CD14-positive monocyte (primary cell): ENCODE data around the gene PLCL2. TPM values are rescaled to one million over a fixed set of nuclear protein-coding genes. Genes with fewer than 3 reads are reported as not detected.
A peak's percentile ranks its signal among the peaks of the same experiment; 100 is the strongest.

ENCODE experiments used
- DNase-seq, 3 donors: peaks; one replicate each; pipeline ENCODE4 v3.0.0-alpha.2; 2011 to 2022
- H2AFZ ChIP-seq: 2 replicates; pipeline ENCODE4 v1.6.0; 2012; ENCODE audit warnings: mild to moderate bottlenecking, low read depth, low read length, inconsistent platforms; ENCODE audit not compliant: insufficient read depth, poor library complexity, severe bottlenecking
- H3K27ac ChIP-seq, 2 donors: 1 replicate in 1 of 2; 2 replicates in 1 of 2; pipeline ENCODE4 v1.5.1; 2012 to 2013; ENCODE audit warnings: low read length in 2 of 2, control low read depth in 1 of 2, inconsistent platforms in 1 of 2, low read depth in 1 of 2, mild to moderate bottlenecking in 1 of 2
- H3K27me3 ChIP-seq, 2 donors: one replicate each; pipeline versions ENCODE4 v1.6.0 to v1.6.1; 2011 to 2013; ENCODE audit warnings: low read length in 2 of 2; ENCODE audit not compliant: control insufficient read depth in 2 of 2, insufficient read depth in 2 of 2
- H3K36me3 ChIP-seq, 2 donors: replicated peaks in 1 of 2; 1 replicate in 1 of 2; 2 replicates in 1 of 2; pipeline versions ENCODE4 v1.5.1 to v1.6.1; 2012 to 2013; ENCODE audit warnings: low read length in 2 of 2, control low read depth in 1 of 2, inconsistent platforms in 1 of 2, mild to moderate bottlenecking in 1 of 2; ENCODE audit not compliant: insufficient read depth in 2 of 2, control insufficient read depth in 1 of 2
- H3K4me1 ChIP-seq, 2 donors: 1 replicate in 1 of 2; 2 replicates in 1 of 2; pipeline versions ENCODE4 v1.5.1 to v1.6.1; 2012 to 2013; ENCODE audit warnings: low read length in 2 of 2, control low read depth in 1 of 2, inconsistent platforms in 1 of 2, mild to moderate bottlenecking in 1 of 2, moderate library complexity in 1 of 2; ENCODE audit not compliant: insufficient read depth in 2 of 2, control insufficient read depth in 1 of 2
- H3K4me2 ChIP-seq: replicated peaks from 2 replicates; pipeline ENCODE3; 2012; ENCODE audit warnings: low read length, moderate library complexity, mild to moderate bottlenecking; ENCODE audit not compliant: poor library complexity, severe bottlenecking; ENCODE audit errors: extremely low read depth
- H3K4me3 ChIP-seq, 3 experiments: fragments of 200-600 bp in 1 of 3; sonication (generic) in 1 of 3; replicated peaks in 1 of 3; 1 replicate in 2 of 3; 2 replicates in 1 of 3; pipeline ENCODE4 v1.5.1; 2011 to 2013; ENCODE audit warnings: low read length in 3 of 3, mild to moderate bottlenecking in 3 of 3, control low read depth in 2 of 3, low read depth in 2 of 3, inconsistent platforms in 1 of 3, moderate library complexity in 1 of 3
- H3K79me2 ChIP-seq: 2 replicates; pipeline ENCODE4 v1.6.0; 2012; ENCODE audit warnings: mild to moderate bottlenecking, control low read depth, inconsistent platforms, low read length, moderate library complexity; ENCODE audit not compliant: insufficient read depth
- H3K9ac ChIP-seq: 2 replicates; pipeline ENCODE4 v1.6.0; 2017; ENCODE audit warnings: low read length, mild to moderate bottlenecking; ENCODE audit not compliant: insufficient read depth, poor library complexity, severe bottlenecking
- H3K9me3 ChIP-seq, 2 donors: replicated peaks in 1 of 2; 1 replicate in 1 of 2; 2 replicates in 1 of 2; pipeline versions ENCODE4 v1.5.1 to v1.6.1; 2012 to 2013; ENCODE audit warnings: low read length in 2 of 2, control low read depth in 1 of 2; ENCODE audit not compliant: control insufficient read depth in 1 of 2, insufficient read depth in 1 of 2
- H4K20me1 ChIP-seq: 2 replicates; pipeline ENCODE4 v1.6.0; 2012; ENCODE audit warnings: mild to moderate bottlenecking, low read length, control low read depth, moderate library complexity; ENCODE audit not compliant: insufficient read depth
- H3K27ac Mint-ChIP-seq, 7 donors: one replicate each; pipeline ENCODE4 v1.8.0; 2020; ENCODE audit warnings: mild to moderate bottlenecking in 7 of 7, mixed read lengths in 7 of 7, moderate library complexity in 6 of 7, inconsistent platforms in 2 of 7
- H3K27me3 Mint-ChIP-seq, 3 donors: one replicate each; pipeline ENCODE4 v1.8.0; 2021 to 2022; ENCODE audit warnings: low read depth in 3 of 3, mild to moderate bottlenecking in 3 of 3, mixed read lengths in 3 of 3, moderate library complexity in 3 of 3, inconsistent platforms in 1 of 3
- H3K36me3 Mint-ChIP-seq, 2 donors: one replicate each; pipeline ENCODE4 v1.8.0; 2020; ENCODE audit warnings: mixed read lengths in 2 of 2, inconsistent platforms in 1 of 2, mild to moderate bottlenecking in 1 of 2
- H3K4me1 Mint-ChIP-seq: one replicate; pipeline ENCODE4 v1.8.0; 2020; ENCODE audit warnings: mild to moderate bottlenecking, mixed read lengths
- H3K4me3 Mint-ChIP-seq, 2 donors: one replicate each; pipeline ENCODE4 v1.8.0; 2020; ENCODE audit warnings: mild to moderate bottlenecking in 2 of 2, mixed read lengths in 2 of 2, moderate library complexity in 1 of 2
- H3K9me3 Mint-ChIP-seq, 7 donors: one replicate each; pipeline ENCODE4 v1.8.0; 2020 to 2022; ENCODE audit warnings: mixed read lengths in 7 of 7, mild to moderate bottlenecking in 6 of 7, moderate library complexity in 6 of 7, inconsistent platforms in 2 of 7
- WGBS: methylation state at CpG from one replicate; pipeline ENCODE4 v1.1.5; 2013; ENCODE audit warnings: missing lambda C conversion rate; ENCODE audit not compliant: insufficient coverage; 5-methylcytosine and 5-hydroxymethylcytosine counted together
- intact Hi-C, 2 donors: fragments of 100-400 bp; cut with micrococcal nuclease; formaldehyde crosslinking; loops; one replicate each; pipeline versions ENCODE4 v1.15.0 to v1.15.1; 2023
- polyA plus RNA-seq, 3 donors: library from polyadenylated mRNA; depleted of rRNA in 1 of 3; unstranded in 2 of 3; stranded (reverse) in 1 of 3; fragments of 300-500 nt in 2 of 3; fragments of >200 nt in 1 of 3; fragmentation: Illumina TruSeq in 2 of 3; gene quantifications; 1 replicate in 2 of 3; 2 replicates in 1 of 3; pipeline ENCODE4 v1.2.3, GENCODE V29; 2012 to 2021
- TF ChIP-seq, protein P1 (sequence below): fragments of 200-600 bp; IDR thresholded peaks from one replicate; pipeline ENCODE4 v1.8.0; 2022; ENCODE audit warnings: antibody characterized with exemption, mild to moderate bottlenecking

PLCL2 gene
- polyA plus RNA-seq, 3 donors = 18.8 to 32.5 (median 26.8) TPM

- no peak overlapping the region for H3K27ac ChIP-seq
- intact Hi-C loops = no loop called here
- peaks cover 0 to 3% (median 0%) of the 10 kb centered on the region in 7 donors for H3K9me3 Mint-ChIP-seq
- TF ChIP-seq, protein P1, sequence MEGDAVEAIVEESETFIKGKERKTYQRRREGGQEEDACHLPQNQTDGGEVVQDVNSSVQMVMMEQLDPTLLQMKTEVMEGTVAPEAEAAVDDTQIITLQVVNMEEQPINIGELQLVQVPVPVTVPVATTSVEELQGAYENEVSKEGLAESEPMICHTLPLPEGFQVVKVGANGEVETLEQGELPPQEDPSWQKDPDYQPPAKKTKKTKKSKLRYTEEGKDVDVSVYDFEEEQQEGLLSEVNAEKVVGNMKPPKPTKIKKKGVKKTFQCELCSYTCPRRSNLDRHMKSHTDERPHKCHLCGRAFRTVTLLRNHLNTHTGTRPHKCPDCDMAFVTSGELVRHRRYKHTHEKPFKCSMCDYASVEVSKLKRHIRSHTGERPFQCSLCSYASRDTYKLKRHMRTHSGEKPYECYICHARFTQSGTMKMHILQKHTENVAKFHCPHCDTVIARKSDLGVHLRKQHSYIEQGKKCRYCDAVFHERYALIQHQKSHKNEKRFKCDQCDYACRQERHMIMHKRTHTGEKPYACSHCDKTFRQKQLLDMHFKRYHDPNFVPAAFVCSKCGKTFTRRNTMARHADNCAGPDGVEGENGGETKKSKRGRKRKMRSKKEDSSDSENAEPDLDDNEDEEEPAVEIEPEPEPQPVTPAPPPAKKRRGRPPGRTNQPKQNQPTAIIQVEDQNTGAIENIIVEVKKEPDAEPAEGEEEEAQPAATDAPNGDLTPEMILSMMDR = no peak
- H3K4me3 Mint-ChIP-seq = no peak overlapping the region
- H4K20me1 ChIP-seq = peaks cover 49% of the 10 kb centered on the region
- H3K4me3 ChIP-seq = no peak overlapping the region
- peaks cover 8% of the 10 kb centered on the region for H3K4me1 Mint-ChIP-seq
- no peaks in the 10 kb centered on the region for H3K27me3 Mint-ChIP-seq
- H3K36me3 Mint-ChIP-seq = peaks cover 77 to 87% of the 10 kb centered on the region in 2 donors
- H3K79me2 ChIP-seq = no peaks in the 10 kb centered on the region
- H3K27ac Mint-ChIP-seq = no peak overlapping the region
- no peaks in the 10 kb centered on the region for H3K27me3 ChIP-seq
- no peaks in the 10 kb centered on the region for H3K9me3 ChIP-seq
- no peak for DNase-seq
- no peak overlapping the region for H2AFZ ChIP-seq
- H3K4me1 ChIP-seq = no peaks in the 10 kb centered on the region
- no peak overlapping the region for H3K4me2 ChIP-seq
- H3K36me3 ChIP-seq = peaks cover 52 to 91% of the 10 kb centered on the region in 2 donors
- no CpG with 5 or more reads among the region's 1 CpG for WGBS
- H3K9ac ChIP-seq = no peak overlapping the region
Observed at GRCh38 chr3:17075907-17076306, 191.2 kb downstream of the PLCL2 start.

- intact Hi-C loops = no loop called here
- Mint-ChIP-seq H3K36me3 (peaks cover 79 to 89% of the 10 kb centered on the region in 2 donors), H3K4me1 (peaks cover 8% of the 10 kb centered on the region)
Observed at GRCh38 chr3:17076940-17077605, 192.3 kb downstream of the PLCL2 start.

More at GRCh38 chr3:17076940-17077605, 192.3 kb downstream of the PLCL2 start:
- no peaks in the 10 kb centered on the region for H3K27me3 Mint-ChIP-seq
- no peaks in the 10 kb centered on the region for H3K27me3 ChIP-seq
- peaks cover 52% of the 10 kb centered on the region for H4K20me1 ChIP-seq
- H3K4me1 ChIP-seq = no peaks in the 10 kb centered on the region
- no peak for DNase-seq
- TF ChIP-seq, protein P1 = no peak
- no peak overlapping the region for H3K4me3 Mint-ChIP-seq
- no peak overlapping the region for H3K9ac ChIP-seq
- no peak overlapping the region for H3K4me3 ChIP-seq
- peaks cover 0 to 3% (median 0%) of the 10 kb centered on the region in 7 donors for H3K9me3 Mint-ChIP-seq
- H3K9me3 ChIP-seq = no peaks in the 10 kb centered on the region
- H2AFZ ChIP-seq = no peak overlapping the region
- peak overlapping the region in 1 of 2 donors; percentile 29 for H3K27ac ChIP-seq
- H3K4me2 ChIP-seq = no peak overlapping the region
- 22% methylated on average over 2 of the region's 4 CpGs for WGBS
- H3K27ac Mint-ChIP-seq = peak overlapping the region in 6 of 7 donors; percentile 28 to 78 (median 43)
- peaks cover 53 to 93% of the 10 kb centered on the region in 2 donors for H3K36me3 ChIP-seq
- no peaks in the 10 kb centered on the region for H3K79me2 ChIP-seq
